ENCODE data around the gene MTUS2.

MTUS2 gene

DNA sequence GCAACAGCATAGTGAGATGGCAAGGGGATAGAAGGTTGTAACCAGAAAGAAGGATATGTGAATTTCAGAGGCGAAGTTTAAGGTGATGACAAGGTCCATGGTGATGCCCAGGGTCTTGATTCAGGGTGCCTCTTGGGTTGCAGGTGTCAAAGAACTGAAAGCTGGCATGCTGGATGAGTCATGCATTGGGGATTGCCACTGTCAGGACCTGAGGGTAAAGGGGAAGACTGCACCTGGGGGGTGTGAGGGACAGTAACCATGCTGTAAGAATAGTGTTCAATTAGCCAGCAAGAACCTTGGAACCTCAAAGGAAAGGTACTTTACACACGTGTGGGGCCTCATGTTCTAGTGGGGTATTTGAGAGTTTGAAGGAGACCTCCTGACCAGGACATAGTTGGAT lies 495.7 kb downstream of the MTUS2 start:
- no peak overlapping the region for H3K4me3 ChIP-seq (ENCODE audit: low read depth, low read length)
- H3K4me1 ChIP-seq = no peaks in the 10 kb centered on the region
- H3K27me3 ChIP-seq = peaks cover 10% of the 10 kb centered on the region
- TF ChIP-seq, protein P1, sequence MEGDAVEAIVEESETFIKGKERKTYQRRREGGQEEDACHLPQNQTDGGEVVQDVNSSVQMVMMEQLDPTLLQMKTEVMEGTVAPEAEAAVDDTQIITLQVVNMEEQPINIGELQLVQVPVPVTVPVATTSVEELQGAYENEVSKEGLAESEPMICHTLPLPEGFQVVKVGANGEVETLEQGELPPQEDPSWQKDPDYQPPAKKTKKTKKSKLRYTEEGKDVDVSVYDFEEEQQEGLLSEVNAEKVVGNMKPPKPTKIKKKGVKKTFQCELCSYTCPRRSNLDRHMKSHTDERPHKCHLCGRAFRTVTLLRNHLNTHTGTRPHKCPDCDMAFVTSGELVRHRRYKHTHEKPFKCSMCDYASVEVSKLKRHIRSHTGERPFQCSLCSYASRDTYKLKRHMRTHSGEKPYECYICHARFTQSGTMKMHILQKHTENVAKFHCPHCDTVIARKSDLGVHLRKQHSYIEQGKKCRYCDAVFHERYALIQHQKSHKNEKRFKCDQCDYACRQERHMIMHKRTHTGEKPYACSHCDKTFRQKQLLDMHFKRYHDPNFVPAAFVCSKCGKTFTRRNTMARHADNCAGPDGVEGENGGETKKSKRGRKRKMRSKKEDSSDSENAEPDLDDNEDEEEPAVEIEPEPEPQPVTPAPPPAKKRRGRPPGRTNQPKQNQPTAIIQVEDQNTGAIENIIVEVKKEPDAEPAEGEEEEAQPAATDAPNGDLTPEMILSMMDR (IDR thresholded peaks at IDR 0.05; ENCODE audit: low read depth, low read length) = no peak
- no peaks in the 10 kb centered on the region for H3K36me3 ChIP-seq
- H3K9me3 ChIP-seq = no peaks in the 10 kb centered on the region
- DNase-seq = no peak

DNA sequence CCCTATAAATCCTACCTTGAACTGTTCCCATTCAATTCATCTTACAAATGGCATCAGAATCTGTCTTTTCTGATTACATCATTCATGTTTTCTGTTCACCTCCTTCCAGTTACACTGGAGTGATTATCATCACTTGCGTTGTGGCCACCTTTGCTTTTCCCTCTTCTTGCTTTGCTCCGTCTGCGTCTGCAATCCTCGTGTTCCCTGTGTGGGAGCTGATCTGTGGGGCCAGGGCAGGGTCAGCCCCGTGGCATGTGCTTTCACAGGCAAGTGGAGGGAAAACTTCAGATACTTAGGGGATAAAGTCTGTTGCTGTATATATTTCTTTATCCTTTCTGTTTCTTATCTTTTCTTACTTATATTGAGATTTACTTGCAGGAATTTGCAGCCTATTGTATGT lies 497.7 kb downstream of the MTUS2 start:
- H3K27me3 ChIP-seq = peaks cover 9% of the 10 kb centered on the region
- no peak overlapping the region for H3K4me3 ChIP-seq (ENCODE audit: low read depth, low read length)
- no peaks in the 10 kb centered on the region for H3K4me1 ChIP-seq
- TF ChIP-seq, protein P1 (IDR thresholded peaks at IDR 0.05; ENCODE audit: low read depth, low read length) = no peak
- no peaks in the 10 kb centered on the region for H3K36me3 ChIP-seq
- DNase-seq = no peak
- no peaks in the 10 kb centered on the region for H3K9me3 ChIP-seq

DNA sequence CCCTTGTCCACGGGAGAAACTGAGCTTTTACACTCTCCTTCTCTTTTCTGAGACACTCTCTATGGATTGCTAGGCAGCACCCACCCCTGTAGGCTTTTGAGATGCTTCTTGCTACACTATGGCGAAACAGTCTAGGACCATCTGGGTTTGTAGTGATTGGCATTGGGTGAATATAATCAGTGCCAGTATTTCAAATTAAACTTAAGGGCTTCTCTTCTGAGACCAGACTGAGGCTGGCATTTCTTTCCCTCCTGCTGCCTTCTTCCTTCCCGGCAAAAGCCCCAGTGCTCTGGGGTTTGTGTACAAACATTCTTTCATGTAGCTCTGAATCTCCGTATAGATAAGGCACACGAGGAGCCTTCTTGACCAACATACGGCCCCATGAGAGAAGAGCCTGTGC lies 498.6 kb downstream of the MTUS2 start:
- H3K27me3 ChIP-seq = peaks cover 11% of the 10 kb centered on the region
- TF ChIP-seq, protein P1 (IDR thresholded peaks at IDR 0.05; ENCODE audit: low read depth, low read length) = no peak
- no peaks in the 10 kb centered on the region for H3K4me1 ChIP-seq
- no peaks in the 10 kb centered on the region for H3K36me3 ChIP-seq
- no peaks in the 10 kb centered on the region for H3K9me3 ChIP-seq
- no peak overlapping the region for H3K4me3 ChIP-seq (ENCODE audit: low read depth, low read length)
- no peak for DNase-seq

DNA sequence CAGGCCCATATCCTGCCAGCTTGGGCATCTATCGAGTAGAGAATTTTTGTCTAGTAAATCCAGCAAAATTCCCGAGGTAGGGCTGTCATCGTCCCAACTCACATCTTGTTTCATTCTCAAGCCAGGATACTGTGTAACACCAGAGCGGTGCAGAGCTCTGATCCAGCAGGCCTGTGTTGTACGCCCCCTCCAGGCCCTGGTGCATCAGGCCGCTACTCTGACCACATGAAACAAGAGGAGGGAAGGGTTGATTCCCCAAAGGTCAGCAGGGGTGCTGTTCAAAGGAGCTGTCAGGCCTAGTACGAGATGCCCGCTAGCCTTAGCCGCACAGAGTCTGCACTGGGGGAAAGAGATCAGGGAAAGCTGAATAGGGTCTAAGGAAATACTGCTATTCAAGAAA lies 499.3 kb downstream of the MTUS2 start:
- Histone ChIP-seq H3K36me3 (no peaks in the 10 kb centered on the region), H3K4me3 (ENCODE audit: low read depth, low read length) (no peak overlapping the region), H3K9me3 (no peaks in the 10 kb centered on the region), H3K27me3 (peaks cover 17% of the 10 kb centered on the region), H3K4me1 (no peaks in the 10 kb centered on the region)
- TF ChIP-seq, protein P1 (IDR thresholded peaks at IDR 0.05; ENCODE audit: low read depth, low read length) = no peak
- no peak for DNase-seq

DNA sequence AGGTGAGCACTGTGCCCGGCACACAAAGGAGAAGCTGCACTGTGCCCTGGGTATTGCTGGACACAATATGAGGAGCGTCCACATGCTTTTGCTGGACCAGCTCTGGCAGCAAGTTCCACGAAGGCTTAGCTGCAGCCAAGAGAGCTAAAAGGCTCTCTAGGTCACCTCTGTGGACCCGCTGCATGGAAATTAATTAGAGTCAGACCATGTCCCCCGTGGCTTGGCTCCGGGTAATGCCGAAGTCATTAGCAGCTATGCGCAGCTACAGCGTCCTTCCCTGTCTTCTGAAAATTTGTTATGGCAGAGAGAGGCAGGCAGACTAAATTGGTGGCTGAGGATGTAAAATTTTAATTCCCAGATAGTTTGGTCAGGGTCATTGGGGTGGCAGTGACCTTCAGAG lies 503.8 kb downstream of the MTUS2 start:
- H3K4me3 ChIP-seq (ENCODE audit: low read depth, low read length) = no peak overlapping the region
- no peaks in the 10 kb centered on the region for H3K9me3 ChIP-seq
- no peak for DNase-seq
- H3K36me3 ChIP-seq = no peaks in the 10 kb centered on the region
- no peaks in the 10 kb centered on the region for H3K4me1 ChIP-seq
- TF ChIP-seq, protein P1 (IDR thresholded peaks at IDR 0.05; ENCODE audit: low read depth, low read length) = no peak
- H3K27me3 ChIP-seq = peaks cover 24% of the 10 kb centered on the region

DNA sequence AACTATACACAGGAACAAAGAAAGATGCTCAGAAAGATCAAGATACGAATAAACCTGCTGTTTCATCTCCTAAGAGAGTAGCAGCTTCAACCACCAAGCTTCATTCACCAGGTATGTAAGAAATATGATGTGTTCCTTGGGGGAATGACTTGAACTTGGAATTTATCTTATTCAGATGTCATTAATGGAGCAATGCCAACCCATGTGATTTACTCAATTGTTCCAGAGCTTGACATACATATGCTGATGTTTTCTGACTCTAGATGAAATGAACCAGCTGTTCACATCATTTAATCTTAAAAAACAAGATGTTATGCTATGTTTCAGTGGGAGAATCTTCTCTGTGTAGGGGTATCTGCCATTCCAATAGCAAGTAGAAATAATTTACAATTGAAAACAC lies 504.5 kb downstream of the MTUS2 start:
- H3K4me1 ChIP-seq = no peaks in the 10 kb centered on the region
- H3K9me3 ChIP-seq = no peaks in the 10 kb centered on the region
- H3K27me3 ChIP-seq = peaks cover 19% of the 10 kb centered on the region
- H3K36me3 ChIP-seq = no peaks in the 10 kb centered on the region
- no peak overlapping the region for H3K4me3 ChIP-seq (ENCODE audit: low read depth, low read length)
- TF ChIP-seq, protein P1 (IDR thresholded peaks at IDR 0.05; ENCODE audit: low read depth, low read length) = no peak
- no peak for DNase-seq

All from BE2C (cell line).